UCSD-AML1 (cell line): ENCODE data around the gene THBS2.

Source experiments
- DNase-seq: peaks from one replicate; lab custom pipeline; 2025; ENCODE audit not compliant: unreplicated experiment; lab: John Stamatoyannopoulos, UW

THBS2 gene

DNA sequence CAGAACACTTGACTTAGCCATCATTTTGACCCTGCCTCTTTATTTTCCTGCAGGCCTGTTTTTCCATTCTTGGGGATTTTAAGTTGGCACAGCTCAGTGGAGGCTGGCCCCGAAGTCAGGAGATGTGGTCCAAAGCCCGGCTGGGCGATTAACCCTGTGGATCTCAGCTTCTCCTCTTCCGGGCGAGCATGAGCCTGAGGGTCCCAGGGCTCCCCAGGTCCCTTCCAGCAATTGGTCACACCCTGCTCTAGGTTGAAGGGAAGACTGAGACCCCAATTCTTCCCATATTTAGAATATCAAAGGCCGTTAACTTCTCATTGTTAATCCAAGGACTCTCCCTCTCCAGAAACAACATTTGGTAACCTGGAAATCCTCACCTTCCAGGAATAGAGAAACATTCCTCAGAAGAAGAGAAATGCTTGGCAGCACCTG, 2.3 kb downstream of the THBS2 start:
- no peak for DNase-seq

DNA sequence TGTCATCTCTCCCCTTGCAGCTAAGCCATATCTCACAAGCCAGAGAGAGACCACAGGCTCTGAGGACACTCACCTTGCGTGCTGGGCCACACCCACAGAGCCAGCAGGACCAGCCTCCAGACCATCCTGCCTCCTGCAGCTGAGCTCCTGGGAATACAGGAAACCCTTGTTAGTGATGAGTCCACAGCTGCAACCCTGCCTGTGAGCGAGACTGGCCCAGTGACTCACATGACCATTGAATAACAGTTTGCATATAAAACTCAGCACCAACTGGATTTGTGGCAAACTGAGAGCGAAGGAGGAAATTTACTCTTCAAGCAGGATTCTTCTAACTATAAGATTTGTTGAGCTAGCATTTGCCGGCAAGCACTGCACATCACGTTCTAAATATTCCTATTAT, 3.0 kb downstream of the THBS2 start:
- no peak for DNase-seq

DNA sequence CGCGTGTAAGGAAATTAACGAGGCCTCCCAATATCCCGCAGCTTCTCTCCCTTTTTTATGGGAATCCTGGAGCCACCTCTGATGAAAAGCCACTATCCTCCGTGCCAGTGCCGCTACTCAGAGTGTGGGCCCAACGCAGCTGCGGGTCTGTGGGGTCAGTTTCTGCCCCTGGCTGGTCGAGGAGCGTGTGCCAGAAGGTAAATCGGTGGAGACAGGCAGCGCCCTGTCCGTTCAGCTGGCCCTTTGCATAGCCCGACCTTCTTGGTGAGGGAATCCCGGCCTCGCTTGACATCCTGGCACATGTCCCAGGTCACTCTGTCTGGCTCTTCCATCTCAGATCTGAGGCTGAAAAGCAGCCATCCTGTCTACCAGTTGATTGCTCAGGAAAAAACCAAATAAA, 4.6 kb downstream of the THBS2 start:
- no peak for DNase-seq

DNA sequence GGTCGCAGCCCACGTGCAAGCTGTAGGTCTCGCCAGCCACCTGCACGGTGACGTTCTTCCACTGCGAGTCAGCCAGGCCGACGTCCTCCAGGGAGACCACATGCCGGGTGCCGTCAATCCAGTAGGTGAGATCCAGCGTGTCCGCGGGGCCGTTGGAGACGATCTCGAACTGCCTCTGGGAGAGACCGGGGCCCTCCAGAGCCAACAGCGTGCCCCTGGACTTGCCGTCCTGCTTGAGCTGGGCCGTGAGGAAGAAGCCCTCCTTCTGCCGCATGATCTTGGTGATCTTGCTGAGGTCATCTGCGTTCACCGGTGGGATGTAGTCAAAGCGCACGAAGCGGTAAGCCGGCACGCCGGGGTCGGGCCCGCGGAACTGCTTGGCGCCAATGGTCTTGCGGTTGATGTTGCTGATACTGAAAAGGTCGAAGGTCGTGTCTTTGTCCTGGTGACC, 5.1 kb downstream of the THBS2 start:
- DNase-seq: no peak

DNA sequence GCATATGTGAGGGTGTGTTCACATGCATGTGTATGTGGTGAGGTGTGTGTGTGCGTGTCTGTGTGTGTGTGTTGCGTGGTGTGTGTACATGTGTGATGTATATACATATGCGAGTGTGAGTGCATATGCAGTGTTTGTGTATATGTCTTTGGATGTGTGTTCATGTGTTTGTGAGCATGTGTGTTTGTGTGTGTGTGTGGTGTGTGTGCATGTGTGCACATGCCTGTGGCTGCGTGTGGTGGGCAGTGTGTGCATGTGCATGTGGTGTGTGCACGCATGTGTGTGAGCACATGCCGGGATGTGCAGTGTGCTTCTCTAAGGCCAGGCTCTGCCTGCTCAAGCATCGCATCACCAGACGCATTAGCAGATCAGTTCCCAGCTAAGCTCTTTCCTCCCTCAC, 5.7 kb downstream of the THBS2 start:
- no peak for DNase-seq

DNA sequence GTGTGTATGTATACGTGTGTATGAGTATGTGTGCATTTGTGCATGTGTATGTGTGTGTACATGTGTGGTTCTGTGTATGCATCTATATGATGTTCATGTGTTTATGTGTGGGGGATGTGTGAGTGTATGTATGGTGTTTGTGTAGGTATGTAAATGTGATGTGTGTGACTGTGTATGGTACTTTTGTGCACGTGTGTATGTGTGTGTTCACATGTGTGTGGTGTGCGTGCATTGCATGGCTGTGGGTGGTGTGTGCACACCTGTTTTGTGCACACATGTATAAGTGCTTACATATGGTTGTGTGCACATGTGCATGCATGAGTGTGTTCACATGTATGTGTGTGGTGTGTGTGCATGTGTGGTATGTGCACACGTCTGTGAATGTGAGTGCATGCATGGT, 6.2 kb downstream of the THBS2 start:
- no peak for DNase-seq

DNA sequence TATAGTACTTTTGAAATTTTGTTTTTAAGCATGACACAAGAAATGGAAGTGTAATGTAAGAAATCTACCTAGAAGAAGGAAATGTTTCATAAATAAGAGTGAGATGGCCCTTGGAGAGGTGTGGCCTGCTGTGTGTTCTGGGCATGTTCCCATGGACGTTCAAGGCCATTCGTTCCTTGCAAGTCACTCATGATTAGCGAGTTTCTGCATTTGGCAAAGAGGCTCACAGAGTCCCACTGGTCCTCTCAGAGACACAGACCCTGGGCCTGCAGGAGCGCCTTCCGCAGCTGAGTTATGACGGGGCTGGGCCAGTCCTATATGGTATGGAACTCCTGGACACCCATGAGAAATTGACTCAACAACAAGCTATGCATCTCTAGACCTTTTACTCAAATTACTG, 7.2 kb downstream of the THBS2 start:
- DNase-seq: no peak

DNA sequence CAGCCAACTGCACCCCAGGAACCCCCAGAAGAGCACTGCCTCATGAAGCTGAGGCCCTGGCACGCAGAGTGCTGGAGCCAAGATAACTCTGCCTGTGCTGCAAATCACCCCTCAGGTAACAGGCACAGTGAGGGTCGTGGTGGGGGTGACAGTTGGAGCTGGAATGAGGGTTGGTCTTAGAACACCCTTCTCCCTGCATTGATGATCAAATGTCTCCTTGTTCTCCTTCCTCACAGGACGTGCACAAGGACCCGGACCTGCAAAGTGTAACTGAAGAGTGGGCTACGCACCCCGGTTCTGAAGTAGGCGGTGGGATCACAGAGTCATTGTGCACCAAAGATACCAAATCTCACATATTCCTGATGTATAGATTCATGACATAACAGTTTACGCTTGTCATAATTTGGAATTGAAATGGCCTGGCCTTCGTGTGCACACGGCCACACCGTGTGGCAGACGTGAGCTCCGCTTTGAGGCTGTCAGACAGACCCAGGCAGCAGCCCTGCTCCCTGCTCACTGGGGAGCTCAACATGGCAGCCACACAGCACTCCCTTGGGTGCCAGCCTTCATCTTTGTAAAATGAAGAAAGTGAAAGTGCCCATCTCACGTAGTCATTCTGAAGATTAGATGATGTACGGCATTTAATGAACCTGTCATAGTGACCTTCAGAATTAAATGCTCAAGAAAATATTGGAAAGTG, 8.8 kb downstream of the THBS2 start:
- no peak for DNase-seq

DNA sequence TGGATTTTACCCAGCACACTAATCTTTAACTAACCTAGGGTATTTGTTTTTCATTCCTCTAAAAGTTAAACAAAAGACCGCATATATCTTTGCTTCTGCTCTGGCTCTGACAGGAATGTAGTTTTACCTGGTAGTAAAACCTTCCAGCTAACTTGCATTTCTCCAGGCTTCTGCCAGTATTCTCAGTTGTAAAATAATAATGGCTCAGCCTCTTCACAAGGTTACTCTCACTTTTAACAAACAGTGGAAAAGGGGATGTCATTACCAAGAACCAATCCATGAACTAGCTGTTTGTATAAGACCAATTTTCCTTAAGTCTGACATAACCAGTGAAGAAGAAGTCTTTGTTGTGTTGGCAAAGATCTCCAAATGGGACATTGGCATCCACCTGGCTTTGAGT, 10.0 kb downstream of the THBS2 start:
- DNase-seq: no peak

DNA sequence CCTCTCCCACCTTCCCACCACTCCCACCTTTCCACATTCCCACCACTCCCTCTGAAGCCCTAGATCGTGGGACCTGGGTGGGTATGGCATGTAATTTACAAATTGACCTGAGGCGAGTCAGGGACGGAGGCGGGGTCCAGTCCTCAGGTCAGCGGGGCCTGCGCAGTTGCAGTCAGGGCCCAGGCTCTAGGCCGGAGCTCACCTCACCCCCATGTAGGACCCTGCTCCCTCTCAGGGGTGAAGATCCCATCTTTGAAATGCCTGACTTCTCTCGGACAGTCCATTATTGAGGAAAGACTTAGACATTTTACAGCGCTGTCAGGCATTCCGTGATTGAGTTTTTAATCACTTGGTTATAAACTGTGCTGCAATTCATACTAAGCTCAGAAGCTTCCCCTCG, 10.5 kb downstream of the THBS2 start:
- no peak for DNase-seq

DNA sequence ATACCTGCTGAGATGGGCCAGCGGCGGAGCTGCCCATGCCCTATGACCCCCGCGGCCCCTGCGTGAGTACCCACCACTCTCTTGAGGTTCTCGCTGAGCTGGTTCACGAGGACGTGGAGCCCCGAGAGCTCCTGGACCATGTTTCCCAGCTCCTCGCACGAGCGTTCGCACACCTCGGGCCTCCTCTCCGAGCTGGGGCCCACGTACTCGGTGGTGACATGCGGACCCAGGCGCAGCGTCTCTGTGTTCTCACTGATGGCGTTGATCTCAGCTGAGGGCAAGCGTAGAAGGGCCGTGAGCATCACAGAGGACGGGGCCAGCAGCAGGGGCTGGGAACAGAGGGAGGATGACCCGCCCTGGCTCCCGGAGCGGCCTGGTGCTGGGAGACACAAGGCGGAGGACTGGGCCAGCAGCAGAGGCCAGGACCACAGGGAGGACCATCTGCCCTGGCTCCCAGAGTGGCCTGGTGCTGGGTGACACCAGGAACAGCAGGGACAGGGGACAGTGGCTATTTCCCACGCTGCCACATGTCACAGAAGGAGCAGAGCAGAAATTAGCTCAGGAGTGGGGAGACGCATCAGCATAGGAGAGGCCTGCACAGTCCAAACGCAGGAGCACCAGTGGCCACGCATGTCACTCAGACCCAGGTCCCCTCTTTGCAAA, 11.8 kb downstream of the THBS2 start:
- DNase-seq: no peak

DNA sequence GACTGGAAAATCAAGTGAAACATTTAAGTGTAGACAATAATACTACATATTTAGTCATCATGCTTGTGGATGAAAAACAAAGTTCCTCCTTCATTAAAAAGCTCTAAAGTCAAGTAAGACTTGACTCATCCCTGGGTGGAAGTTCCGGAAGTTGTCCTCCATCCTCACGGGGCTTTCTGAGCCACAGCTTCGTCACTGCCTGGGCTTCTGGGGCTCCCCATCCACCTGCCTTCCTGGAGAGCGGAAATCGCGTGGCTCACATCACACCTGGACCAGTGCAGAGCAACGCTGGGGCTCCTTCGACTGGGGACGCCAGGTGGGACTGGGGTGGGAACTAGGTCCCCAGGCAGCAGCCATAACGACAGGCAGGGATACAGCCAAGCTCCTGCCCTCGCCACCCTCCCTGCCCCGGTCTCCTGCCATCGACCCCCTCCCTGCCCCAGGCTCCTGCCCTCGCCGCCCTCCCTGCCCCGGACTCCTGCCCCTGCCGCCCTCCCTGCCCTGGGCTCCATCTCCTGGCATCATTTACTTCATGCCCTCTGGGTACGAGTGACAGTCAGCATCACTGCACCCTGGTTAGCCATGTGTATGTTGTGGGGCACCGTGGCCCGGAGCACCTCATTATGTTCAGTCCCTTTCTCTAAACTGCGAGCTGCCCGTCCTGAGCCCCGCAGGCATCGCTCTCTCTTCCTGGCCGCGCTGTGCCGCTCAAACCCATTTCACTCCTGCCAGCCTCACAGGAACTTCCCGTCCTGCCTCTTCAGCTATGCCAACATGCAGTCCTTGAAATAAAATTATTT, 12.9 kb downstream of the THBS2 start:
- DNase-seq: no peak

DNA sequence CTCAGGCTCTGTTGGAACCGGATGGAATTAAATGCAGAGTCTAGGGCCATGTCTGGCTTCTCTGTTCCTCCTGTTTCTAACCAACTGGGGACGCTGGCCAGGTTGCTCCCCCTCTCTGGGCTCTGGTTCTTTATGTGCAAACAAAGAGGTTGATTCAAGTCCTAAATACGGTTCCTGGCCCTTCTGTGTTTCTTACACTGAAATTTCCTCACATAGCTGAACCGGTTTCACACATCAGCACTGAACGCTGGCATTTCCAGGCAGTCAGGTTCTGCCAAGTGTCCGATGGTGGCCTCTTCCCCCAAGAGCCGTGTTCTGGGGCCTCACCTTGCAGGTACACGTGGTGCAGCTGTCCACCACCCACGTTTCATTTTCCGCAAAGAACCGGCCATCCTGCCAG, 13.5 kb downstream of the THBS2 start:
- DNase-seq: no peak

DNA sequence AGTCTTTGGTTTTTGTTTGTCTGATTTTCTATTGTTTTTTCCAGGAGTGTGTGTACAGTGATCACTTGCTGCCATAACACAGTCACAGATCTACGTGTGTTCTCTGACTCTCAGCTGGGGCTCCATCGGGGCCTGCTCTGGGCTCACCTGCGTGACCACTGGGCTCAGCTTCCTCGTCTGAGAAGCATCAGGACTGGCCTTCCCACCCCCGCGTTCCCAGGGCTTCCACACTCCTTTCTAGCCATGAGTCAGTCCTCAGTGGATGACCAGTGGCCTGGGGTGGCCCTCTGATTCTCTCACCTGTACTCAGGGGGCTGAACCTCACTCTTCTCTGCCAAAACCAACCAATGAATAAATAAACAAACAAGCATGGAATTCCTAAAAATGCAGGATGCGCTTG, 14.5 kb downstream of the THBS2 start:
- no peak for DNase-seq

DNA sequence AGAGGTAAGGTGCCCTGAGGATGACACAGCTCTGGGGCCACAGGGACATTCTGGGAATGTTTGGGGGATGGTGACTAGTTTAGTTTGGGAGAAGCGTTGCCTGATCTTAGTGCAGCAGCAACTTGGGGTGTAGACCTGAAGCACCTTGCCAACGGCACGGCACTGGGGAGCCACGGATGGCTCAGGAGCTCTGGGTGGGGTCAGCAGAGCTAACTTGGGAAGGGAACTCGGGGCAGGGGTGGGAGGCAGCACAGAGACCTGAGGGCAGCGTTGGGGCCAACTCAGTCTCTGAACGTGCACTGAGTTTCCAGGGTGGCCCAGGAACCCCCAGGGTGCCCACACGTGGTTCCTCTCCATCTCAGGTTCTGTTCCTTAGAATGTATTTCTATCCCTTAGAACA, 14.9 kb downstream of the THBS2 start:
- no peak for DNase-seq

DNA sequence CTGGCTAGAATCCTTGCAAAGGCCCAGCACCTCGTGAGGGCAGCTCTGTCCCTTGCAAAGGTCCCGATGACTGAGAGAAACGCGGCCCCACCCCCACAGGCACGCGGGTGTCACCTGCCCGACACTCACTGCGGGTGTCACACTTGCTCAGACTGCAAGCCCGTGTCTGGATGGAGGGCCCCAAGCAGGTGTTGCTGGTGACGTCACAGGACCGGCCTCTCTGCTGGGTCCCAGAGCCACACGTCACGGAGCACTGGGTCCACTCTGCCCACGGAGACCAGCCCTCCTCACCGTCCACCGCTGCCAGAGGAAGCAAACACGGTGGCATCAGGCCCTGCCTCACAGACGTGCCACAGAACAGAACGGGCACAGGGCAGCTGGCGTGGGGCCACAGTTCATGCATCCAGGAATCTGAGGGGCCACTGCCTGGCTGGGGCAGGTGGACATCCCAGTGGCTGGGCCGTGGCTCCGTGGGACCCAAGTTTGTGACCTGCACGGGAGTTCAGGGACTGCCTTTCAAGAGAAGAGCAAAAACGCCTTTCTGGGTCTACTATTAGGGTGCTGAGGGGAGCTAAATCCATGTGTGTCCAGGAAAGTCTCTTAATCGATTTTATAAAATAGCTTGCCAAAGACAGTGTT, 16.0 kb downstream of the THBS2 start:
- no peak for DNase-seq

DNA sequence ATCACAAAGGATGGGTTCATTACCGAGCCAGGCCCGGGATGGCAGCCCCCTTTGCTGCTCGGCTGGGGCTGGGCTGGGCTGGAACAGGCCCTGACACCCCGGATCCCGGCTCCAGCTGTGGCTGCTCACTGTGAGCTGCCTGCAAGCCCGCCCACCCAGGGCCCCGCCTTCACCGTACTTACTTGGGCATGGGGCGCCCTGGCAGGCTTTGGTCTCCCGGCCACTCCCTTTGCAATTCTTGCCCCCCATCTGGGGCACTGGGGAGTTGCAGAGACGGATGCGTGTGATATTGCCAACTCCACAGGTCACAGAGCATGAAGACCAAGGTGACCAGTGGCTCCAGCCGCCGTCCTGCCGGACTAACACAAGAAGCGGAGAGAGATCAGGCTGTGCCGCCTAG, 16.7 kb downstream of the THBS2 start:
- DNase-seq: no peak

DNA sequence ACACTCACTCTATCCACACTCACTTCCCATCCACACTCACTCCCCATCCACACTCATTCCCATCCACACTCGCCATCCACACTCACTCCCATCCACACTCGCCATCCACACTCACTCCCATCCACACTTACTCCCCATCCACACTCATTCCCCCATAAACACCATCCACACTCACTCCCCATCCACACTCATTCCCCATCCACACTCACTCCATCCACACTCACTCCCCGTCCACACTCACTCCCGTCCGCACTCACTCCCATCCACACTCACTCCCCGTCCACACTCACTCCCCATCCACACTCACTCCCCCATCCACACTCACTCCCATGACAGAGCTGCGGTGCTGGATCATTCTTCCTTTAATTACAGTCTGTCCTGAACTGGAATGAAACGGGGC, 17.1 kb downstream of the THBS2 start:
- DNase-seq: no peak

DNA sequence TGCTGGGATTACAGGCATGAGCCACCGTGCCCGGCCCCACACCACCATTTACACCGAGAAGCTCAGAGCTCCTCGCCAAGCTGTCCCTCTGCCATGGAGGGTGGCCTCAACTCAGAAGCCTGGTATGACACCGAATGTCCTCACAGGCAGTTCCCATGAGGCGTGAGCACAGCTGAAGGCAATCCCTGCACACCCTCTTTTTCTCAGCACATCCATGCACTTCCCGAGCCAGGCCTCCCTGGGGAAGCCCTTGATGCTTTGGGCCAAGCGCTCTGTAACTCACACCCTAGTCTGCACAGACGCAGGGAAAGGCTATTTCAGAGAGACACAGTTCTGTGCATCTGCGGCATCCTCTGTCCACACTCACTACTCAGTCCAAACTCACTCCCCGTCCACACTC, 18.4 kb downstream of the THBS2 start:
- no peak for DNase-seq

DNA sequence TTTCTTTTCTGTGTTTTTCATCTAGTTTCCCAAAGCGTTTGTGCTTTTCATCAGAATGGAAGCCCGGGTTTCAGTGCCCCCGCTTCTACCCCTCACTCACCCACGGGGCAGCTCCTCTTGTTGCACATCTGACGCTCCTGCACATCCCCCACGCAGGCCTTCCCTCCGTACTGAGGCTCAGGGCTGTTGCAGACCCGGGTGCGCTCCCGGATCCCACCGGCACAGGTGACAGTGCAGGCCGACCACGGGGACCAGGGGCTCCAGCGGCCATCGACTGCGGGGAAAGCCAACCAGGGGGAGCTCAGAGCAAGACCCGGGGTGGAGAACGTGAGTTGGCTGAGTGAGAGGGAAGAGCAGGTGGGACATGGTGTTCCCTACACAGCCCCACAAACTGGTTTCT, 19.0 kb downstream of the THBS2 start:
- no peak for DNase-seq

DNA sequence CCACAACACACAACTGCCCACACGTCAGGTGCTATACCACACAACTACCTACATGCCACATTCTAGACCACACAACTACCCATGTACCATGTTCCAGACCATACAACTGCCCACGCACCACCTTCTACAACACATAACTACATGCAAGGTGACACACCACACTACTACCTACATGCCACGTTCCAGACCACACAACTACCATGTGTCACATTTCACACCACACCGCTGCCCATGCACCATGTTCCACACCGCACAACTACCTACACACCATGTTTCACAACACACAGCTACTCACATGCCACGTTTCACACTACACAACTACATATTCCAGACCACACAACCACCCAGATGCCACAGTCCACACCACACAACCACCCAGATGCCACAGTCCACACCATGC, 19.8 kb downstream of the THBS2 start:
- no peak for DNase-seq

DNA sequence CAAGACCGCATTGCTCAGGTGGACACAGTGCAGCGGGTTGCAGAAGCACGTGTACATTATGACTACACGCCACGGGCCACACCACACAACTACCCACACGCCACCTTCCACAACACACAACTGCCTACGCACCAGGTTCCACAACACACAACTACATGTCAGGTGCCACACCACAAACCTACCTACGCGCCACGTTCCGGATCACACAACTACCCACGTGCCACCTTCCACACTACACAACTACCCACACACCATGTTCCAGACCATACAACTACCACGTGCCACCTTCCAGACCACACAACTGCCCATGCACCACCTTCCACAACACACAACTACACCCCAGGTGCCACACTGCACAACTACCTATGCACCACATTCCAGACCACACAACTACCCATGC, 20.5 kb downstream of the THBS2 start:
- no peak for DNase-seq
